Heart left ventricle (tissue), 16 donors: Measurements from ENCODE around the gene FTO. TPM values are rescaled to one million over a fixed set of nuclear protein-coding genes. Genes with fewer than 3 reads are reported as not detected.

Experiments used
- ATAC-seq, 4 donors: fragments of 200-7000 bp; cut with Tn5 transposase; one replicate each; pipeline ENCODE4 v1.9.1; 2020 to 2022; ENCODE audit warnings: moderate library complexity in 4 of 4, mild to moderate bottlenecking in 3 of 4, moderate number of reproducible peaks in 1 of 4
- DNase-seq, 5 donors: peaks; one replicate each; pipeline ENCODE4 v3.0.0-alpha.2; 2020
- H3K27ac ChIP-seq, 12 donors: fragments of 200-600 bp; sonication (generic) in 4 of 12; one replicate each; pipeline versions ENCODE4 v1.5.0 to v1.8.0; 2016 to 2022; ENCODE audit warnings: mild to moderate bottlenecking in 2 of 12
- H3K27me3 ChIP-seq, 9 donors: fragments of 200-600 bp; sonication (generic) in 2 of 9; one replicate each; pipeline versions ENCODE4 v1.5.1 to v1.8.0; 2016 to 2022; ENCODE audit warnings: mild to moderate bottlenecking in 3 of 9
- H3K36me3 ChIP-seq, 9 donors: fragments of 200-600 bp; sonication (generic) in 2 of 9; one replicate each; pipeline versions ENCODE4 v1.5.0 to v1.8.0; 2018 to 2022; ENCODE audit warnings: mild to moderate bottlenecking in 2 of 9
- H3K4me1 ChIP-seq, 12 donors: fragments of 200-600 bp; sonication (generic) in 4 of 12; one replicate each; pipeline versions ENCODE4 v1.5.0 to v1.8.0; 2016 to 2022; ENCODE audit warnings: mild to moderate bottlenecking in 3 of 12
- H3K4me3 ChIP-seq, 12 donors: fragments of 200-600 bp; sonication (generic) in 4 of 12; one replicate each; pipeline versions ENCODE4 v1.5.0 to v1.8.0; 2017 to 2022; ENCODE audit warnings: mild to moderate bottlenecking in 9 of 12, moderate library complexity in 4 of 12
- H3K9me3 ChIP-seq, 12 donors: fragments of 200-600 bp; sonication (generic) in 4 of 12; one replicate each; pipeline versions ENCODE4 v1.5.0 to v1.8.0; 2016 to 2022; ENCODE audit warnings: mild to moderate bottlenecking in 1 of 12
- CTCF ChIP-seq, 12 donors: fragments of 200-600 bp; sonication (generic) in 4 of 12; IDR thresholded peaks; one replicate each; pipeline versions ENCODE4 v1.5.0 to v1.8.0; 2018 to 2022; ENCODE audit warnings: antibody characterized with exemption in 12 of 12, mild to moderate bottlenecking in 5 of 12
- POLR2A ChIP-seq, 2 donors: fragments of 450-650 bp; IDR thresholded peaks; one replicate each; pipeline ENCODE4 v1.6.1; 2017; ENCODE audit warnings: antibody characterized with exemption in 2 of 2, mild to moderate bottlenecking in 2 of 2, moderate library complexity in 2 of 2
- WGBS, 4 donors: extraction: QIAGEN DNeasy Blood & Tissue Kit in 2 of 4; methylation state at CpG; one replicate each; pipeline versions ENCODE4 v1.1.5 to v1.1.7; 2013 to 2018; 5-methylcytosine and 5-hydroxymethylcytosine counted together
- intact Hi-C, 10 donors: fragments of 100-400 bp; cut with DNase I; formaldehyde crosslinking; loops; one replicate each; pipeline versions ENCODE4 v1.11.1 to v1.14.2; 2022
- polyA plus RNA-seq, 2 donors: library from polyadenylated mRNA; stranded (reverse); fragments of 200-250 nt; gene quantifications; one replicate each; pipeline ENCODE4 v1.2.3, GENCODE V29; 2013
- total RNA-seq, 9 donors: library from RNA; depleted of rRNA in 2 of 9; stranded (reverse); fragments of >200 nt in 2 of 9; fragmentation: NEBNext Ultra II Directional in 3 of 9; extraction: Animal tissue kit (Norgen Biotek cat#: 25700) in 3 of 9; gene quantifications; one replicate each; pipeline versions ENCODE4 v1.1.0 to v1.2.4, GENCODE V29; 2016 to 2023
- donor health status: ischemic (EF 13 %, LVEDD 7.1; RV severe dilation, severe dysfunction).
- donor health status: healthy with polysubstance abuse.
- donor health status: DM: no; HTN: yes; CAD: no.
- donor health status: DM: no; HTN: no; CAD: no.
- donor health status: ischemic (EF 25% LVEDD 6.9; RV normal size, moderate dysfunction).
- donor health status: ischemic (EF 25% LVEDD 5.7; RV mildly dilated, moderate dysfunction).
- donor health status: healthy.
- donor health status: DM: yes; HTN: yes; CAD: no.
- donor health status: ischemic (EF 35%, LVEDD 5.7; RV mildly dilated, moderate dysfunction).
- donor health status: nonischemic (EF 11% LVEDD 7.7; RV severe dilation, severe dysfunction).
- donor health status: DM: yes; HTN: yes; CAD: no.
- donor health status: PGD.
- donor health status: ischemic (EF 29% LVEDD 5.4; RV normal size, mild dysfunction).
- donor health status: nonischemic (EF 23%, LVEDD 6.1; RV moderate dilation, normal function).

FTO gene
- total and polyA plus RNA-seq, 11 donors: 11.8 to 105 (median 86.8) TPM

DNA sequence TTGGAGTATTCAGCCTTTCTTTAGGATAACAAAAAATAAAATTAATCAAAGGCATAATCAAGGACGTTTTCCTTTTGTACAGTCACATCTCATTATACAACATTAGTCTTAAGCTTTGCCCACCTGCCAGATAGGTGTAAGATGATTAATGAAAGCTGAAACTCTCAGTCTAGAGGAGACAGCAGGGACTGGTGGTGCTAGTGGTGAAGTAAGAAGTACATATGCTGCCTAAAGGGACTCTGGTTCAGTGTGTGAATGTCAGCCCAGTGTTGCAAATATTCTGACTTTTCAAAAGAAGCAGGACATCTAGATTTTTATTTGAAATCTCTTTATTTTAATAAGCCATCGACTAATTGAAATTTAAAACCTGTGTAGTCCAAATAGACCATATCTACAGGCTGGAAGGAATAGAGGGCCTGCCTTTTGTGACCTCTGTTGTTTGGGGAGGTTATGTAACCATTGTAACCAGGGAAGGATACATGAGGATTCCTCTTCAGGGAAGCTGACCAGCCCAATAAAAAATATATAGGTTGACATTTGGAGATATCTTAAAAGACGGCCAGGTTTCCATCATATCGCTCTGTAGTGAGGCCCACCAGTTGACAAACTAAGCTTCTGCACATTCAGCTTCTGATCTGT is 54.1 kb downstream of the FTO start:
- 60 to 85% (median 77%) methylated on average over 4 of the region's 4 CpGs for WGBS, 4 donors
- no peaks in the 10 kb centered on the region for H3K36me3 ChIP-seq
- H3K27ac ChIP-seq: no peak overlapping the region
- DNase-seq (no peak), ATAC-seq (peak in 1 of 4 donors; percentile 45)
- H3K9me3 ChIP-seq: no peaks in the 10 kb centered on the region
- H3K4me1 ChIP-seq: peaks cover 0 to 50% (median 22%) of the 10 kb centered on the region in 12 donors
- TF ChIP-seq POLR2A (IDR thresholded peaks at IDR 0.05): no peak
- TF ChIP-seq CTCF (IDR thresholded peaks at IDR 0.05): no peak
- no peaks in the 10 kb centered on the region for H3K27me3 ChIP-seq
- intact Hi-C loops: no loop called here
- H3K4me3 ChIP-seq: no peak overlapping the region

DNA sequence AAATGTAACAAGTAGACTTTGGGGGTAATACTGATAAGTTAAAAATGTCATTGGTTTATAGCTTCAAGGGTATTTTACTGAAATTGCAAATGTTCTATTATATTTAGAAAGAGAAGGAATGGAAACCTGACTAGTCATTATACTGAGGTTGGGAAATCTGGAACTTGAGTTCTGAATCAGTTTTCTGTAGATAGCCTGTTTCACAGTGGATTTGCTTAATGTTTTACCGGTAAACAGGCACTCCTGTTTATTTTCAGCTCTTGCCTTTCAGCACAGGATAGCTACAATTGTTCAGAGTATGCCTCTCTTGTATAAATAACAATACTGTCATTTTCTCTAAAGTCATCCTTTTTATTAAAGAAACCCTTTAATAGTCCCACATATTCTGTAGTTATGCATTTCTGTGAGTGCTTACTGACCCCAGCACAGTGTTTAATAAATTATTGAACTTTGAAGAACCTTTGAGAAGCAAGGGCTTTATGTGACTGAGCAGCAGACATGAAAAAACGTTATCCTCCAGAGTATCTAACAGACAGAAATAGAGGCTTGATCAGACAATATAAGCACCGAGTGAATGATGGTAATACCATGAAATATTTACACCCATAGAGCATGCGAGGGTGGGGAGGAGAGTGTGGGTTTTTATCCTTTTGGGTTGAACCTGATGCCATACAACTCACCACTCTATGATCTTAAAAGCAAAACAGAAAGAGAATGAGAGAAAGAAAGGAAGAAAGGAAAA is 58.2 kb downstream of the FTO start:
- 57 to 59% (median 59%) methylated on average over 4 of the region's 4 CpGs for WGBS, 4 donors
- H3K4me3 ChIP-seq: no peak overlapping the region
- DNase-seq (no peak), ATAC-seq (no peak)
- H3K9me3 ChIP-seq: no peaks in the 10 kb centered on the region
- no peaks in the 10 kb centered on the region for H3K27me3 ChIP-seq
- no peak overlapping the region for H3K27ac ChIP-seq
- peaks cover 0 to 27% (median 6%) of the 10 kb centered on the region in 12 donors for H3K4me1 ChIP-seq
- TF ChIP-seq POLR2A (IDR thresholded peaks at IDR 0.05) (no peak), CTCF (IDR thresholded peaks at IDR 0.05) (no peak)
- H3K36me3 ChIP-seq: no peaks in the 10 kb centered on the region
- intact Hi-C loops: no loop called here

GRCh38 chr16:53766304-53767016 is 62.5 kb downstream of the FTO start:
- Histone ChIP-seq H3K27ac (no peak overlapping the region), H3K27me3 (no peaks in the 10 kb centered on the region), H3K9me3 (no peaks in the 10 kb centered on the region), H3K36me3 (no peaks in the 10 kb centered on the region), H3K4me3 (no peak overlapping the region), H3K4me1 (peaks cover 0 to 52% (median 17%) of the 10 kb centered on the region in 12 donors)
- TF ChIP-seq POLR2A (IDR thresholded peaks at IDR 0.05) (no peak), CTCF (IDR thresholded peaks at IDR 0.05) (no peak)
- intact Hi-C loops: no loop called here
- 83 to 90% (median 87%) methylated on average over 10 of the region's 10 CpGs for WGBS, 4 donors
- DNase-seq: peak in 1 of 5 donors; percentile 33
- ATAC-seq: peak in 3 of 4 donors; percentile 28 to 37 (median 34)

GRCh38 chr16:53768167-53768566 is 64.2 kb downstream of the FTO start:
- TF ChIP-seq CTCF (IDR thresholded peaks at IDR 0.05) (no peak), POLR2A (IDR thresholded peaks at IDR 0.05) (no peak)
- no peaks in the 10 kb centered on the region for H3K36me3 ChIP-seq
- H3K27me3 ChIP-seq: no peaks in the 10 kb centered on the region
- DNase-seq: no peak
- peak overlapping the region in 1 of 12 donors; percentile 10 for H3K27ac ChIP-seq
- no peaks in the 10 kb centered on the region for H3K9me3 ChIP-seq
- H3K4me1 ChIP-seq: peaks cover 0 to 55% (median 24%) of the 10 kb centered on the region in 12 donors
- H3K4me3 ChIP-seq: no peak overlapping the region
- intact Hi-C loops: no loop called here
- ATAC-seq: no peak
- WGBS, 4 donors: 85 to 87% (median 86%) methylated on average over 4 of the region's 4 CpGs
